Measurements from ENCODE around the gene KRTAP10-4.

Gene KRTAP10-4

GRCh38 chr21:44612029-44612486, 38.5 kb downstream of the KRTAP10-4 start, which contains the start of gene KRTAP10-8:
Gene KRTAP10-8 (plus strand): TSS chr21:44612079. CDS start chr21:44612101, 22 bp downstream.
- in situ Hi-C loops (cut with MboI; ENCODE audit: low sequenced_read_pairs): no loop called here

GRCh38 chr21:44612669-44613229, 39.2 kb downstream of the KRTAP10-4 start:
- in situ Hi-C loops (cut with MboI; ENCODE audit: low sequenced_read_pairs): no loop called here

GRCh38 chr21:44613386-44614155, 40.0 kb downstream of the KRTAP10-4 start:
- in situ Hi-C loops (cut with MboI; ENCODE audit: low sequenced_read_pairs): no loop called here

- in situ Hi-C loops (cut with MboI; ENCODE audit: low sequenced_read_pairs): no loop called here
Measured at GRCh38 chr21:44614161-44614631, 40.7 kb downstream of the KRTAP10-4 start.

GRCh38 chr21:44614961-44615391, 41.4 kb downstream of the KRTAP10-4 start:
- in situ Hi-C loops (cut with MboI; ENCODE audit: low sequenced_read_pairs): no loop called here

- in situ Hi-C loops (cut with MboI; ENCODE audit: low sequenced_read_pairs): no loop called here
Measured at GRCh38 chr21:44615466-44615865, 41.9 kb downstream of the KRTAP10-4 start.

GRCh38 chr21:44615911-44616590, 42.5 kb downstream of the KRTAP10-4 start:
- in situ Hi-C loops (cut with MboI; ENCODE audit: low sequenced_read_pairs): no loop called here

GRCh38 chr21:44616591-44616926, 43.0 kb downstream of the KRTAP10-4 start:
- in situ Hi-C loops (cut with MboI; ENCODE audit: low sequenced_read_pairs): no loop called here

- in situ Hi-C loops (cut with MboI; ENCODE audit: low sequenced_read_pairs): no loop called here
Measured at GRCh38 chr21:44617071-44617501, 43.6 kb downstream of the KRTAP10-4 start.

- in situ Hi-C loops (cut with MboI; ENCODE audit: low sequenced_read_pairs): no loop called here
Measured at GRCh38 chr21:44618504-44618903, 45.0 kb downstream of the KRTAP10-4 start.

- in situ Hi-C loops (cut with MboI; ENCODE audit: low sequenced_read_pairs): no loop called here
Measured at GRCh38 chr21:44618909-44619308, 45.4 kb downstream of the KRTAP10-4 start.

GRCh38 chr21:44619886-44620285, 46.4 kb downstream of the KRTAP10-4 start:
- in situ Hi-C loops (cut with MboI; ENCODE audit: low sequenced_read_pairs): no loop called here

- in situ Hi-C loops (cut with MboI; ENCODE audit: low sequenced_read_pairs): no loop called here
Measured at GRCh38 chr21:44623575-44623974, 50.0 kb downstream of the KRTAP10-4 start.

Data from HL-60/S4 treated with retinoic acid at 250 ng/mL for 4 days and 3 days (cell line).